GM12865 (cell line): ENCODE results near the gene FMO3.

Source experiments
- DNase-seq: peaks from one replicate; pipeline ENCODE4 v3.0.0; 2010; ENCODE audit warnings: low read depth
- H3K4me3 ChIP-seq: 2 replicates; pipeline ENCODE4 v1.5.1; 2011; ENCODE audit warnings: mild to moderate bottlenecking, low read depth, low read length, control low read depth
- TF ChIP-seq, protein P1 (sequence below): IDR thresholded peaks from 2 replicates; pipeline ENCODE4 v1.5.1; 2011; ENCODE audit warnings: low read length, control low read depth, low read depth, inconsistent platforms; ENCODE audit not compliant: insufficient read depth; ENCODE audit errors: missing control alignments

FMO3 gene

DNA sequence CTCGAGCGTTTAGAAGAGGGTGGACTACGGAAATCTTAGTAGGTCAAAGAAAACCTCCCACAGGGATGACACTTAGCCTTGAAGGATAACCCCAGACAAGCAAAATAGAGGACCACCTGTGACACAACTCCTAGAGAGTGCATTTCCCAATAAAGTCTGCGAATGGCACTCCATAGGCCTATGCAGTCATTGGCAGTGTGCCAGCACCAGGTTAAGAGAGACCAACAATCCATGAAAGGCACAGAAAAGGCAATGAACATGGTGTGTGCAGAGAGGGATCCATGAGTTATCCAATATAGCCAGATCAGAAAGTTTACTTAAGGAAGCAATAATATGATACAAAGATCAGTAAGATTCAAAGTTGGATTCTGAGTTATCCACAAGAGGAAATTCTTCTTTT, 49.2 kb downstream of the FMO3 start:
- no peak for DNase-seq
- no peak overlapping the region for H3K4me3 ChIP-seq
- TF ChIP-seq, protein P1, sequence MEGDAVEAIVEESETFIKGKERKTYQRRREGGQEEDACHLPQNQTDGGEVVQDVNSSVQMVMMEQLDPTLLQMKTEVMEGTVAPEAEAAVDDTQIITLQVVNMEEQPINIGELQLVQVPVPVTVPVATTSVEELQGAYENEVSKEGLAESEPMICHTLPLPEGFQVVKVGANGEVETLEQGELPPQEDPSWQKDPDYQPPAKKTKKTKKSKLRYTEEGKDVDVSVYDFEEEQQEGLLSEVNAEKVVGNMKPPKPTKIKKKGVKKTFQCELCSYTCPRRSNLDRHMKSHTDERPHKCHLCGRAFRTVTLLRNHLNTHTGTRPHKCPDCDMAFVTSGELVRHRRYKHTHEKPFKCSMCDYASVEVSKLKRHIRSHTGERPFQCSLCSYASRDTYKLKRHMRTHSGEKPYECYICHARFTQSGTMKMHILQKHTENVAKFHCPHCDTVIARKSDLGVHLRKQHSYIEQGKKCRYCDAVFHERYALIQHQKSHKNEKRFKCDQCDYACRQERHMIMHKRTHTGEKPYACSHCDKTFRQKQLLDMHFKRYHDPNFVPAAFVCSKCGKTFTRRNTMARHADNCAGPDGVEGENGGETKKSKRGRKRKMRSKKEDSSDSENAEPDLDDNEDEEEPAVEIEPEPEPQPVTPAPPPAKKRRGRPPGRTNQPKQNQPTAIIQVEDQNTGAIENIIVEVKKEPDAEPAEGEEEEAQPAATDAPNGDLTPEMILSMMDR, result no peak

DNA sequence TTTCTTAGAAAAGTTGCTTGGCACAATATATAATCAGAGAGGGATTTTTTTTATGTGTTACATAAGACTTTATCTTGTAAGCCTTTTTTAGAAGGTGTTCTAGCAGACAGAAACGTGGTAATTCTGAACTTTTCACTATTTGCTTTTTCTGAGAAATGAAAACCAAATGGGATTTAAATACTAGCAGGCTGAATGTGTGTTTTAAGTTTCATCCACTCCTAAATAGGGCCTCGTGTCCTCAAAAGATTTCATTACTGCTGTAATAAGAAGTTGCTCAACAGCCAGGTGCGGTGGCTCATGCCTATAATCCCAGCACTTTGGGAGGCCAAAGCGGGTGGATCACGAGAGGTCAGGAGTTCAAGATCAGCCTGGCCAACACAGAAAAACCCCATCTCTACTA, 49.7 kb downstream of the FMO3 start:
- TF ChIP-seq, protein P1, result no peak

DNA sequence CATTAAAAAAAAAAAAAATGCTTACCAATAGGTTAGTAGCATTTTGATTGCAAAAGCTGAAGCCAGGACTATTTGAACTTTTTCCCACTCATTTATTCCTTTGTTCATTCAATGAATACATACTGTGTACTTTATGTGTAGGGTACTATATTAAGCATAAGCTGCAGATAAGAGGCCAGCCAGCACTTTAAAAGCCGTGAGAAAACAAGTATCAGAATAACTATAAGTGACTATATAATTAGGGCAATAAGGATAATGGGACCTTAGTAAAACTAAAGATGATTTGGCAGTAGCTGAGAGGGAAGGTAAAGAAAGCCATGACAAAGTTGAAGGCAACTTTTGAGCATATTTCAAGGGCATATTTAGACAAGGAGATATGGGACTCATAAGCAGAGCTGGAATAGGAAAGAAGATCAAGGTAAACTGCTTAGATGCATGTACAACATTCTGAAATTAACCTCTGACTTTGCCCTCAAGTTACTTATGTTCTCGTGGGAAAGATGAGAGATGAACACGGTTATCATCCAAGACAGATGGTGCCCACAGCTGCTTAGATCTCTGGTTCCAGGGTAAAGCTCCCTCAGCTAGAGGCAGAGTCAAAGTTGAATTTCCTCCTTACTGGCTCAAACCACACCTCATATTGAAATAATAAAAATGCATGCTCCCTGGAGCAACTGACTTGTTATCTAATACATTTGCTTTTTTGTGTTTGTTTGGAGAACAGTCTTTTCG, 50.4 kb downstream of the FMO3 start:
- DNase-seq, result no peak
- no peak overlapping the region for H3K4me3 ChIP-seq
- TF ChIP-seq, protein P1, result no peak

More for the DNA sequence above, 49.7 kb downstream of the FMO3 start:
- H3K4me3 ChIP-seq, result no peak overlapping the region
- DNase-seq, result no peak

DNA sequence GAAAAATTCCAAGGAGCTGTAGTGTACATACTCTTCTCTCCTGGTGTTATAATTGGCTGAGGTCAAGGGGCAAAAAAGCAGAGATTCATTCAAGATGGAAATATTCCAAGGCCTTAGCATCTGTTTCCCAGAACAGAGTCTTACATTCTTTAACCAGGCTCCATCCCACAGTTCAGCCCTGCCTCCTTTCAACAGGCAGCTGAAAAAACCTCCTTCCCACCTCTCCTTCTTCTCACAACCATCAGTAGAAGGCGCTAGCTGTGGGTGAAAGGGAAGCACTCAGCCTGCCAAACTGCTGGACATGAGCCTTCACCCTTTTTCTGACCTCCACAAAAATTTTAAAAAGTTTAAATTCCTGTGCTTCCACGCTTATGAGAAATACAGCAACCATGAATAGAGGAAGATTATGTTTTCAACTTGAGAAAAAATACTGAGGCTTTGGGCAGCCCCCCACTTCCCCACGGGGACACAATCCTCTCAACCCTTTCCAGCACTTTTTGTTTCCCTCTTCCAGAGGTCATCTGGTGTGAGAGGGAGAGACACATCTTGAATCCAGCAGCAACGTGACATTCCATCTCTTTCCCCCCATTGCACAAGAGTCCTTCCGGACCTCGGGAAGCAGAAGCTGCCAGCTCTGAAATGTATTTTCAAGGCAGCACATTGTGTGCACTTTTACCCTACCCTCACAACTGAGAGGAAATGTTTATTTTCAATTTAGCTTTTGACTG, 51.1 kb downstream of the FMO3 start:
- DNase-seq, result no peak
- TF ChIP-seq, protein P1, result no peak
- H3K4me3 ChIP-seq, result no peak overlapping the region

DNA sequence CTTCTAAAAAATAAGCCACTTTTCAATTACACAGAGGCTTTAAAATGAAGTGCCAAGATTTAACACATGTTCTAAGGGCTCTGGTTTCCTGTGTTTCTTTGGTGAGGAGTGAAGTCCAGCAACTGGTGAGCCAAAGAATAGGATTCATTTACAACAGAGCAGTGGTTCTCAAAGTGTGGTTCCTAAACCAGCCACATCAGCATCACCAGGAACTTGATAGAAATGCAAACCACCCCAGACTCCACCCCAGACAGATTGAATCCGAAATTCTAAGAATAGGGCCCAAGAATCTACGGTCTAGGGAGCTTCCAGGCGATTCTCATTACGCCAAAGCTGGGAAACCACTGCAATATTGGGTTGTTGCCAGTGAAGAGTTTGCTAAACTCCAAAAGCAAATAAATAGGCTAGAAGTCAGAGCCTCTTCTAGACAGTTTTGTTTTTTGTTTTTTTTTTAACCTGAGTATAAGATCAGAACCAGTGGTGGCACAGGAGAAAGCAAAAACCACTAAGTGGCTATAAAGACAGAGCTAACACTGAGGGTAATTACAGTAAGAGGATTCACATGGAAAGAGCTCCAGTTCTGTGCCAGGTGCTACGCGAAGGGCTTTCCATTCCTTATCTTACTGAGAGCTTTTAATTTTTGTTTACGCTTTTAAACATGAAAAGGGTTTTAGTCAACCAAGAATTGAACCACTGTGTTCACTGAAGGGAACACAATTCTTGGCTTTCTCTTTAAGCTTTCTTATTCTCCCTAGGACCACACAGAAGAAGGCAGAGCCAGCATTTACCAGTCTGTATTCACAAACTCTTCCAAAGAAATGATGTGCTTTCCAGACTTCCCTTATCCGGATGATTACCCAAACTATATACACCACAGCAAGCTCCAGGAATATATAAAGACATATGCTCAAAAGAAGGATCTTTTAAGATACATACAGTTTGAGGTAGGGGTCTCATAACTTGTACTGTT, 52.0 kb downstream of the FMO3 start:
- H3K4me3 ChIP-seq, result no peak overlapping the region
- TF ChIP-seq, protein P1, result no peak
- DNase-seq, result no peak

DNA sequence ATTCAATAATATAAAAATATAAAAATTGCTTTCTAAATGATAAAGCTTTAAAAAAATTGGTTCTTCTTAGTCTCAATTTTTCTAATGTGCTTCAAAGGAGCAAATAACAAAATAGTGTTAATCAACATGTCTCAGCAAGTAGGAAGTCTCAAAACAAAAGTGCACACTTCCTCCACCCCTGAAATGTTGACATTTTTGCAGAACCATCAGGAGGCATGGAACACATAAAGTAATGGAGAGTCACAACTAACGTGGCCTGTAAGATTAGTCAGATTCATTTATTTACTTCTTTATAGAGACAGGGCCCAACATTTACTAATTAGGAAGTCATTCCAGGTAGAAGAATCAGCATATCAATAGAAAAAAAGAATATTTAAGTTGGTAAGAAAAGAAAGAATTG, 59.5 kb downstream of the FMO3 start:
- TF ChIP-seq, protein P1, result no peak
- no peak for DNase-seq
- H3K4me3 ChIP-seq, result no peak overlapping the region
